Measurements from ENCODE around the gene MACROD2. TPM values are rescaled to one million over a fixed set of nuclear protein-coding genes. Genes with fewer than 3 reads are reported as not detected.

The MACROD2 gene
- total RNA-seq, 1 experiment from 2014 or later = 1.6 TPM

DNA sequence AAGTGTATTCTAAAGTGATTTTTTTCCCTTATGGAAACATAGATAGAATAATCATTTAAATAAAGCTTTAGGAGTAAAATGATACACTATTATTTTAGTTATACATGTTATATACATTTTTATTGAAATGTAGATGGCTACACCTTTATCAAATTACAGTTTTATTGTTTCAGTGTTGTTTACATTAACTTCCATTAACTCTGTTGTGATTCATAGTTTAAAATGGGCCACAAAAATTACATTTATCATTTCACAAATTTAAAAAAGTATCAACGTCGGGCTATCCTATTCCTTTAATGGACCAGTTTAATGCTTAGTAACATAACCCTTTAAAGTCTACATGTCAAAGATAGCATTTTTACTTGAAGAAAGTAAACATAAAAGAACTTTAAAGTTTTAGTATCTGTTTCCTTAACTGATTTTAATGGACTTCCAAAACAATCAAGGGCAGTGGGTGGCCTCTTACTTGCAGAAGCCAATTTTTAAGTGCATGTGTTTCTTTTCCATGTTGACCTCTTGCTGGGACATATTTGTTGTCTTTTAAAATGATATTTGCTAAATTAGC, 389.9 kb downstream of the MACROD2 start:
- Mint-ChIP-seq H3K36me3 (ENCODE audit: insufficient read depth in 1 of 3, low read depth in 3 of 3) (peaks cover 0 to 3% (median 0%) of the 10 kb centered on the region in 3 experiments; a peak in 2 of 7 replicates), H3K4me1 (peaks cover 3 to 4% of the 10 kb centered on the region in 2 experiments; a peak in 1 of 4 replicates), H3K27ac (no peak overlapping the region), H3K27me3 (ENCODE audit: low read depth) (no peaks in the 10 kb centered on the region), H3K9me3 (peaks cover 2 to 3% of the 10 kb centered on the region in 2 experiments; a peak in 2 of 5 replicates), H3K4me3 (no peak overlapping the region)
- Histone ChIP-seq H3K9ac (ENCODE audit: extremely low read depth, insufficient read length, low read length) (no peak overlapping the region), H2BK20ac (ENCODE audit: low read depth, low read length, poor library complexity, severe bottlenecking) (no peak overlapping the region), H4K8ac (replicated peaks; ENCODE audit: insufficient read length, low read depth, low read length) (no peak overlapping the region), H3K9me3 (ENCODE audit: control insufficient read depth, low read depth, low read length) (no peaks in the 10 kb centered on the region), H3K23me2 (ENCODE audit: insufficient read length, low read depth, low read length, poor library complexity, severe bottlenecking) (no peaks in the 10 kb centered on the region), H3K27me3 (ENCODE audit: insufficient read depth, low read length) (no peaks in the 10 kb centered on the region), H2BK12ac (ENCODE audit: insufficient read length, low read depth, low read length) (no peak overlapping the region), H2AK5ac (ENCODE audit: insufficient read length, low read length) (no peak overlapping the region), H3T11ph (ENCODE audit: low read length) (no peak overlapping the region), H2BK120ac (ENCODE audit: low read depth, low read length, poor library complexity, severe bottlenecking) (no peak overlapping the region), H3K79me1 (ENCODE audit: insufficient read depth, low read depth, low read length, poor library complexity, severe bottlenecking) (no peaks in the 10 kb centered on the region), H3K27ac (ENCODE audit: insufficient read length, low read depth, low read length) (no peak overlapping the region), H2BK15ac (ENCODE audit: low read depth, low read length) (no peak overlapping the region), H3K18ac (ENCODE audit: insufficient read length, low read depth, low read length) (no peak overlapping the region), H3K4me1 (ENCODE audit: insufficient read depth, low read length) (no peaks in the 10 kb centered on the region), H3K14ac (ENCODE audit: insufficient read depth, low read length) (no peak overlapping the region), H3K23ac (ENCODE audit: insufficient read length, low read depth, low read length) (no peak overlapping the region), H3K4ac (ENCODE audit: low read depth, low read length) (no peak overlapping the region), H4K5ac (ENCODE audit: insufficient read length, low read depth, low read length) (no peak overlapping the region), H3K4me2 (ENCODE audit: insufficient read depth, insufficient read length, low read length) (no peak overlapping the region), H4K20me1 (ENCODE audit: control insufficient read depth, insufficient read depth, insufficient read length) (no peaks in the 10 kb centered on the region), H4K91ac (ENCODE audit: insufficient read length, low read depth, low read length) (no peak overlapping the region), H3K56ac (ENCODE audit: insufficient read length, low read depth, low read length) (no peak overlapping the region), H3K79me2 (ENCODE audit: insufficient read depth, low read length) (no peaks in the 10 kb centered on the region), H2AFZ (ENCODE audit: low read length) (no peak overlapping the region), H2BK5ac (ENCODE audit: insufficient read length, low read length) (no peak overlapping the region)
- no CpG with 5 or more reads among the region's 2 CpGs for WGBS (ENCODE audit: extremely low coverage, insufficient read length, low lambda C conversion rate)
- TF ChIP-seq, protein P1, sequence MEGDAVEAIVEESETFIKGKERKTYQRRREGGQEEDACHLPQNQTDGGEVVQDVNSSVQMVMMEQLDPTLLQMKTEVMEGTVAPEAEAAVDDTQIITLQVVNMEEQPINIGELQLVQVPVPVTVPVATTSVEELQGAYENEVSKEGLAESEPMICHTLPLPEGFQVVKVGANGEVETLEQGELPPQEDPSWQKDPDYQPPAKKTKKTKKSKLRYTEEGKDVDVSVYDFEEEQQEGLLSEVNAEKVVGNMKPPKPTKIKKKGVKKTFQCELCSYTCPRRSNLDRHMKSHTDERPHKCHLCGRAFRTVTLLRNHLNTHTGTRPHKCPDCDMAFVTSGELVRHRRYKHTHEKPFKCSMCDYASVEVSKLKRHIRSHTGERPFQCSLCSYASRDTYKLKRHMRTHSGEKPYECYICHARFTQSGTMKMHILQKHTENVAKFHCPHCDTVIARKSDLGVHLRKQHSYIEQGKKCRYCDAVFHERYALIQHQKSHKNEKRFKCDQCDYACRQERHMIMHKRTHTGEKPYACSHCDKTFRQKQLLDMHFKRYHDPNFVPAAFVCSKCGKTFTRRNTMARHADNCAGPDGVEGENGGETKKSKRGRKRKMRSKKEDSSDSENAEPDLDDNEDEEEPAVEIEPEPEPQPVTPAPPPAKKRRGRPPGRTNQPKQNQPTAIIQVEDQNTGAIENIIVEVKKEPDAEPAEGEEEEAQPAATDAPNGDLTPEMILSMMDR (conservative IDR thresholded peaks at IDR 0.05) = no peak
- no peak for DNase-seq

Data from H9 (cell line).